NCI-H2107 treated with DMSO at 0.1 percent for 48 hours (cell line): Measurements from ENCODE around the gene PRDM16.

Source experiments
- DNase-seq: peaks from one replicate; lab custom pipeline; 2025; ENCODE audit not compliant: unreplicated experiment; lab: John Stamatoyannopoulos, UW

Gene PRDM16

GRCh38 chr1:3292868-3293562, 224.0 kb downstream of the PRDM16 start:
- DNase-seq: no peak

GRCh38 chr1:3293563-3294080, 224.6 kb downstream of the PRDM16 start:
- no peak for DNase-seq

- no peak for DNase-seq
Observed at GRCh38 chr1:3294450-3294849, 225.4 kb downstream of the PRDM16 start.

- no peak for DNase-seq
Observed at GRCh38 chr1:3295846-3296245, 226.8 kb downstream of the PRDM16 start.

GRCh38 chr1:3296326-3296725, 227.3 kb downstream of the PRDM16 start:
- DNase-seq: no peak

DNA sequence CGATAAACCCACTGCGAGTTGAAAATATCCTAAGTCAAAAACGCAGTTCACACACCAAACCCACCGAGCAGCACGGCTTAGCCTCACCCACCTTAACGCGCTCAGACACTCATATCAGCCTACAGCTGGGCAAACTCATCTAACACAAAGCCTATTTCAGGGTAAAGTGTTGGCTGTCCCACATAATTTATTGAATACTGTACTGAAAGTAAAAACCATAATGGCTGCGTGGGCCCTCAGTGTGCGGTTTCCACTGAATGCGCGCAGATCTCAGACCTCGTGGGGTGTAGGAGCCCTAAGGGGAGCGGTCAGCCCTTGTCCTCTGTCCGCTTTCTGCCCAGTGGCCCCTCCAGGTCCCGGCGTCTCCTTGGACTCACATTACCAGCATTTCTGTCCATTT, 227.8 kb downstream of the PRDM16 start:
- no peak for DNase-seq

- no peak for DNase-seq
Observed at GRCh38 chr1:3297756-3298155, 228.8 kb downstream of the PRDM16 start.

GRCh38 chr1:3298197-3298596, 229.2 kb downstream of the PRDM16 start:
- DNase-seq: no peak

GRCh38 chr1:3304246-3304645, 235.2 kb downstream of the PRDM16 start:
- DNase-seq: no peak

GRCh38 chr1:3304692-3305091, 235.7 kb downstream of the PRDM16 start:
- no peak for DNase-seq

- no peak for DNase-seq
Observed at GRCh38 chr1:3305156-3305555, 236.2 kb downstream of the PRDM16 start.

GRCh38 chr1:3306583-3307291, 237.7 kb downstream of the PRDM16 start:
- no peak for DNase-seq

- DNase-seq: no peak
Observed at GRCh38 chr1:3307359-3307758, 238.4 kb downstream of the PRDM16 start.

DNA sequence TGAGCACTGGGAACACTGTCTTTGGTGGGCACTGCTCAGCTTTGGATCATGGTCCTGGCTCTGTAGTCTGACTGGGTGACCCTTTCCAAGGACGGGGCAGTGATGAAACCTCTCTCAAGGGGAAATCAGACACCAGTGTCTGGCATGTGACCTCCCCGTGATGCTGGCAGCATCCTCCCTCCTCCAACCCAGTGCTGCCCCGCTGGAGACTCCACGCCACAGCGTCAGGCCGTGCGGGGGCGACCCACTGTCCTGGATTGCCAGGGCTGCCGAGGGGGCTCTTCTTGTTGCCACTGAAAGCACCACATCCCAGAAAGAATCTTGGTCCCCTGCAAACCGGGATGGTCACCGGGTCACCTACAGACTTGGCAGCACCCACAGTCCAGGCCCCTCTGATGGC, 239.1 kb downstream of the PRDM16 start:
- DNase-seq: no peak

DNA sequence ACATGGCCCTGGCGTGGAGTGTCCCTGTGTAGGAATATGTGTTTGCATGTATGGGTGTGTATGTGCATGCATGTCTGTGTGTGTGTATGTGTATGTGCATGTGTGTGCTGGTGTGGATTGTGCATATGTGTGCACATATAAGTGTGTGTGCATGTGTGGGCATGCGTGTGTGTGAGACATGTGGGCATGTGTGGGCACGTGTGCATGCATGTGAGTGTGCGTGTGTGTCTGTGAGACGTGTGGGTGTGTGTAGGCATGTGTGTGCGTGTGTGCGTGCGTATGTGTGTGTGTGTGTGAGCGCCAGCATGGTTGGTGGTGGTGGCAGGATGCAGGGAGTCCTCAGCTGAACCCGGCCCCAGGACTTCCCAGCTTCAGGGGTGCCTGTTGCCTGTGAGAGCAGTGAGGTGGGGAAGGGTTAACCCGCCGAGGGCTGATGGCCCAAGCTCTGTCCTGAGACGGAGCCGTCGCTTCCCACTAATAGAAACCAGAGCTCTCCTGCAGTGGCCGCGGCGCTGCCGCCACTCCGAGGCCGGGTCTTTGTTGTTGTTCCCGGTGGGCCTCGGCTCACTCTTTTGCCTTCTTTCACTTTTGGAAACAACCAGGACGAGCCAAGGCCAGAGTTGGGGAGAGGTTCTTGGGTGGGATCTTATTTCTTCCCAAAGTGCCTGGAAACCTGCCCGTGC, 241.9 kb downstream of the PRDM16 start:
- DNase-seq: no peak

DNA sequence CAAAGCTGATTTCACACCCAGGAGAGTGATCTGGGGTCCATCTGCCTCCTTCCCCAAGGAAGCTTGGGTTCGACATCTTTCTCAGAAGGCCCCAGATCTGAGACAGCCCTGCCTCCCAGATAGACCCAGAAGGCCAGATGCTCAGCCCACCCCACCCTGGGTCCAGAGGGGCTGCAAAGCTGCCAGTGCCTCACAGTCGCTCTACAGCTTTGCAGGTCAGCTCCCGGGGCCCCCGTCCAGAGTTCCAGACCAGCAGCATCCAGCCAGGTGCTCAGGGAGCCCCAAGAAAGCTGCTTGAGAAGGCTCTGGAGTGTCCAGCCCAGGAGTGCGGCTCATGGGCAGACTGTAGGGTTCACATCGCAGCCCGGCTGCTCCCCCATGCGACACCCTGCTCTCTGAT, 242.7 kb downstream of the PRDM16 start:
- DNase-seq: no peak

DNA sequence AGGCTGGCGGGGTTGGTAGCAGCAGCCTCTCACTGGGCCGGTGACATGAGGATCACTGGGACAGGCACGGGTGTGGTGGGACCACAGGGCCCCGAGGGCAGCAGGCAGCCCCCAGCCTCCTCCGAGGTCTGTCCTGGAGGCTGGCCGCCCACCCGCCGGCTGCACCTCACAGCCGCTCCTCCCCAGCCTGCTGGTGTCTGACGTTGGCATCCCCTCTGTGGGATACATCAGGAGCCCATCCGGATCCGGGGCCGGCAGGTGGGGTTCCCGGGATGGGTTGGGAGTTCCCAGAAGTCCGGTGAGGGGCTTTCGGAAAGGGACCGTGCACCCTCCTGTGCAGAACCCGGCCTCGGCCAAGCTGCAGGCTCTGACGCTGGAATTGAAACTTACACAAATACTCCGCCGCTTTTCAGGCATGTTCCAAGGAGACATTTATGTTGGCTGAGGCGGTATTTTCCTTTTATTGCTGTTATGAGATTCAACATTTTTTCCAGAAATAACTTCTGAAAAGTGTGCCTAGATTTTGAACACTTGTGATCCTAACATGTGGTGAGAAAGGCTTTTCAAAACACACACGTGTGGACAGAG, 243.4 kb downstream of the PRDM16 start:
- DNase-seq: no peak

DNA sequence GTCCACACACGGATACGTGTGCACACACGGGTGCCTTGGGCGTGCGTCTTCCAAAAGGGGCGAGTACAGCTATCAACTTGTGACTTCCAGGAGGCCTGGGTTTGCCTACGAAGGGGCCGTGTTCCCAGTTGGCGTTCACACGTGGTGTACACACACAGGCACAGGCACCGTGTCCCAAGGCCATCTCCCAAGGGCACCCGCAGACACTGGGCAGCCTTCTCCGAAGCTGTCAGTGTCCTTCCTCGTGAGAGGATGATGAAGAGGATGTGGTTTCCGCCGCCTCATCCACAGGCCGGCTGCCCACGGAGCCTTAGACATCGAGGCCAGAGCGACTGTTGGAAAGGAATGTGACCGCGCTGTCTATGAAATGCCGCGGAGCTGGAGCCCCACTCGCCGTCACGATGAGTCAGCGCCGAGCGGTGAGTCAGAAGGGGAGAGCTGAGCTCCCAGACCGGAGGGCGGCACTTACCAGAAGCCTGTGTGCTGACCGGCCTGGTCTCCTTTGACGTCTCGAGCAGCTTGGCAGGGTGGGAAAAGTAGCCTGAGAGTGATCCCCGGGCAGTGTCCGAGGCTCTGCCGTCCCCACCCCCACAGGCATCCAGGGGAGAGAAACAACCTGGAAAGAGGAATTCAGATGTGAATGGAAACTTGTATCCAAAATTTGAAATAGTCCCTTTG, 244.0 kb downstream of the PRDM16 start:
- DNase-seq: no peak

- DNase-seq: no peak
Observed at GRCh38 chr1:3313576-3313950, 244.6 kb downstream of the PRDM16 start.

DNA sequence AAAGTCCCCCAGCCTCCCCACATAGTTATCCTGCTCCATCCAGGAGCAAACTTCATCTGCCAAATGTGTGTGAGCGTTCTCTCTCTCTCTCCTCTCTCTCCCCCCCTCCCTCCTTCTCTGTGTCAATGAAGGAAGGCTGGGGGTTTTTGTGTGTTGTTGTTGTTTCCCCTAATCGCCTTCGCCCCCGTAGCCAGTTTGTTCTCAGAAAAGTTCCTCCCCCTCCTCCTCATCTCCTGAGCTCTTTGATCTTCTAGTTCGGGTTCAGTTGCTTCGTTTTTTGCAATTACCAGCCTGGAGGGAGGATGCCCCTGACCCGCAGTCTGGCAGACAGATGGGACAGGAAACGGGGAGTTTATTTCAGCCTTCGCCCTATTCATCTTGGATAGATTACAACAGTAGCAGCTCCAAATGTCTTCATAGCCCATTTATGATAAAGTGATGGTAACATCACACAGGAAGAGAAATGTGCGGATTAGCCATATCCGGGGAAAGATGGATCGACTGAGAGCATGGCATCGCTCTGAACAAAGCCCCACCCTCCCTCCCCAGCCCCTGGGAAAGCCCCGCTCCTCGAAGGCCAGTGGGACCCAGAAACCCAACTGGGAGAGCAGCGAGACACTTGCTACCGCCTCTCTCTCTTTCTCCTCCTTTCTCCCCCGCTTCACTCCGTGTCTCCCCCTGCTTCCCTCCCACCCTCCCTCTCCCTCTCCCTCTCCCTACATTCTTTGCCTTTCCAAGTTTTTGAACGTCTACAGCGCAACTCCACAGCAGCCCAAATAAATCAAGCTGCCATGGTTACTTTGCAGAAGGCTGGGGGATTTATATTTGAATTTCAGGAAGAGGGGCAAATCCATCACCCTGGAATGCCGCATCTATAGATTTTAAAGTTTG, 245.7 kb downstream of the PRDM16 start:
- no peak for DNase-seq
